HG03097 (cell line): ENCODE measurements around the gene EVA1A.

Source experiments
- ATAC-seq: cut with Tn5 transposase; IDR thresholded peaks from one replicate; pipeline ENCODE4 v1.9.1; 2021; ENCODE audit not compliant: unreplicated experiment, low FRiP score

EVA1A gene

GRCh38 chr2:75592030-75592429 lies 31.3 kb upstream of the EVA1A start:
- no peak for ATAC-seq

- no peak for ATAC-seq
Measured at GRCh38 chr2:75589391-75590105, 28.8 kb upstream of the EVA1A start.

DNA sequence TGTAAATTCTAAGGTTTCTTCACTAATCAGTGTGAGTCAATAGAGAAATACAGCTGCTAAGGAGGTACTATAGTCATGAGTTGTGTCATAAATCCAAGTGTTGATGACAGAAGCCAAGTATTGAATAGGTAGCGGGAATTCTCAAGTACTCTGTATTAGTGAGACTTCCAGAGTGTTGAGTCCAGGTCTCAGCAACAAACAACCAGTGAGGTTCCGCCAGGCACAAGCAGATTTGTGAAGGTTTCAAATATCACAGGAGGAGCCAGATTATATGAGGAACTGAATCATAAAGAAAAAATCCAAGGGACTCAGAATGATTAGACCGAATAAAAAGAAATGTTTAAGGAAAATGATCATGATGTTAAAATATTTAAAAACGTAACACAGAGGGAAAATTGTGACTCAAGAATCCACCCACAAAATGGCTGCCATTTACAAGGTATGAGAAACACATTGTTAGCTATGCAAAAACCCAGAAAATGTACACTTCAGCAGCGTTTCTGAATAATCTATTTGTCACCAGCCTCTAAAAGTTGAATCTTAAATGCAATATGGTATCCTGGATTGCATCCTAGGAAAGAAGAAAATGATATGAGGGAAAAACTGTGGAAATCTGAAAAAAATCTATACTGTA lies 27.3 kb upstream of the EVA1A start:
- ATAC-seq, result no peak

DNA sequence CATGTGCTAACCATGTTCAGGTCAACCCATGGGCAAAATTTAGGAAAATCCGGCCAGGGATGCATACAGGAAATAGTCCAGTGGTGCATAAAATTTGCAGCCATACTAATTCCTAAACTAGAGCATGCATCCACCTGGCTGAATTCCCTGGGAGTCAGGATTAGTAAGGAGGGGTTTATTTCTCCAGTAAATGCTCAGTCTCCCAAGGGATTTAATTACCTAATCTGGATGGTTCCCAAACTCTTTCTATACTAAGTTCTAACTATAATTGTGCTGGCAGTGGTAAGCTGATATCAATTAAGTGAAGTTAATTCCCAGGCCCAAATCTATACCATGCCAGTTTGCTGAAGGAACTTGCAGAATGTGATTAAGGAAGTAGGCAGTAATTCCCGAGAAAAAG lies 26.2 kb upstream of the EVA1A start:
- no peak for ATAC-seq

- ATAC-seq, result no peak
Measured at GRCh38 chr2:75582840-75583239, 22.1 kb upstream of the EVA1A start.

DNA sequence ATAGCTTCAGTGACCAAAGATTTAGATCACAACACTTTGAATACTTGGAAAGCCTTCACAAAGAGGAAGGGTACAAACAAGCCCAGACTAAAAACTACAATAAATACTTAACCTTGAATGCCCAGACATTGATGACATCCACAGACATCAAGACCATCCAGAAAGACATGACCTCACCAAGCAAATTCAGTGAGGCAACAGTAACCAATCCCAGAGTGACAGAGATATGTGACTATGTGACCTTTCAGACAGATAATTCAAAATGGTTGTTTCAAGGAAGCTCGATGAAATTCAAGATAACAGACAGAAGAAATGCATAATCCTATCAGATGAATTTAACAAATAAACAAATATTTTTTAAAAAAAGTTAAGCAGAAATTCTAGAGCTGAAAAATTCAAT lies 19.9 kb upstream of the EVA1A start:
- no peak for ATAC-seq

DNA sequence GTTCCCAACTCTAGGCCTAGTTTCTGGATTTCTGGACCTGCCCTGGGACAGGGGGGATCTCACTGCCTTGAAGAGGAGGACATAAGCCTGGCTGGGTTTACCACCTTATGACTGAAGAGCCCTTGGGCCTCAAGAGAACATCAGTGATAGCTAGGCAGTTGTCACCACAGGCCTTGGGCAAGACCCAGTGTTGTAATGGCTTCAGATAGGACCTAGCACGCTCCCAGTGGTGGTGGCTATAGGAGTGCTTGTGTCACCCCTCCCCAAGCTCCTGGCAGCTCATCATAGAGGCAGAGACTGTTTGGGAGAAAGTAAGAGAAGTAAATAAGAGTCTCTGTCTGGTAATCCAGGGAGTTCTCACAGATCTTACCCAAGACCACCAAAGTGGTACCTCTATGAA lies 19.4 kb upstream of the EVA1A start:
- no peak for ATAC-seq

GRCh38 chr2:75579186-75579585 lies 18.4 kb upstream of the EVA1A start:
- ATAC-seq, result no peak

DNA sequence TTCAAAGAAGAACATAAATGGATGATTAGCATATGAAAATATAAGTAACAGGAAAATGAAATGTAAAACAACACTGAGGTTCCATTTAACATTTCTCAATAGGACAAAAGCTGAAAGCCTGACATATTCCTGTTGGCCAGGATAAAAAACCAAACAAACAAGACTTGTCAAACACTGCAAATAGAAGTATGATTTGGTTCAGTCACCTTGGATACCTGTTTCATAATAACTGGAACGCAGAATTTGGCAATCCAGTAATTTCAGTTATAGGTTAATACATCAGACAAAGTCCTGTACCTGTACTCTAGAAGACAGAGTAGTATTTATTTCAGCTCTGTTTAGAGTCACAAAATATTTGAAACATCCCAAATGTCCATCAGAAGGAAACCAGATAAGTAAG lies 16.5 kb upstream of the EVA1A start:
- ATAC-seq, result no peak

DNA sequence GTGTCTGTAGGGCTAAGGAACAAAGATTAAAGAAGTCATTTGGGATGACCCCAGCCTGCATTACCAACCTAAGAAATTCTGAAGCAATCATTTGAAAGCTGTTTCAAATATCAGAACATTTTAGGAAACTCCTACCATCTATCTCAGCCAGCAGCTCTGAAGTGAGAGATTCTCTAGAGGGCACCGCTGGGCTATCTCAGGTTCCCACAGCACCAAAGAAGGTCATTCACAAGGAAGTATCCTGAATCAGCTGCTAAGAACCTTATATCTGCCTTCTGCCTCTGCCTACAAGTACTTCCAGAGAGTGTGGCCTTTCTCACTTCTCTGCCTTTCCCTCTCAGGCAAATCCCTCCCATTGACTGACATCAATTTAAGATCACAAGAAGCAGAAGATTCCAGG lies 13.4 kb upstream of the EVA1A start:
- no peak for ATAC-seq

DNA sequence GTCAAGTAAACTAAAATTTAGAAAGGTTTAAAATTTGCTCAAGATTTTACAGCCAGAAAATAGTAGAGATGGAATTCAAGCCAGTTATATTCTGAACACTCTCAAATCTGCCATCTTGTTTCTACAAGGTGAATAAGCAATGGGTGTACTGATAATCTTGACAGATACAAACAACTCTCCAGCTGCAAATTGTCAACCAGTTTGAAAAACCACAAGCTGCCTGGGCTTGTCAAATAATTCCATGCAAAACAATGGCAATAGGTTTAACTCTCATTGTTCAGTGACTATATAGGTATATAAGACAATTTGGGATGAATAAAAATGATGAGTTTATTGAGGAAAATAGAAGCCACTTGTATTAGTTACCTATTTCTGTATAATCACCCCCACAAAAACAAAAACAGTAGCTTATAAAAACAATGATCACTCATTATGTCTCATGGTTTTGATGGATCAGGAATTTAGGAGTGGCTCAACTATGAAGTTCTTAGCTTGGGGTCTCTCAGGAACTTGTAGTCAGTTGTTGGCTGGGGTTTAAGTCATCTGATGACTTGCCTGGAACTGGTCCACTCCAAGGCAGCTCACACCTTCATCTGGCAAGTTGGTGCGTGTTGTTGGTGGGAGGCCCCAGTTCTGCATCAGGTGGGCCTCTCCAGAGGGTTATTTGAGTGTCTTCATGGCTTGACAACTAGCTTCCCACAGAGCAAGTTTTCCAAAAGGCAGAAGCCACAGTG lies 12.6 kb upstream of the EVA1A start:
- ATAC-seq, result no peak

- no peak for ATAC-seq
Measured at GRCh38 chr2:75571730-75572430, 11.1 kb upstream of the EVA1A start.

DNA sequence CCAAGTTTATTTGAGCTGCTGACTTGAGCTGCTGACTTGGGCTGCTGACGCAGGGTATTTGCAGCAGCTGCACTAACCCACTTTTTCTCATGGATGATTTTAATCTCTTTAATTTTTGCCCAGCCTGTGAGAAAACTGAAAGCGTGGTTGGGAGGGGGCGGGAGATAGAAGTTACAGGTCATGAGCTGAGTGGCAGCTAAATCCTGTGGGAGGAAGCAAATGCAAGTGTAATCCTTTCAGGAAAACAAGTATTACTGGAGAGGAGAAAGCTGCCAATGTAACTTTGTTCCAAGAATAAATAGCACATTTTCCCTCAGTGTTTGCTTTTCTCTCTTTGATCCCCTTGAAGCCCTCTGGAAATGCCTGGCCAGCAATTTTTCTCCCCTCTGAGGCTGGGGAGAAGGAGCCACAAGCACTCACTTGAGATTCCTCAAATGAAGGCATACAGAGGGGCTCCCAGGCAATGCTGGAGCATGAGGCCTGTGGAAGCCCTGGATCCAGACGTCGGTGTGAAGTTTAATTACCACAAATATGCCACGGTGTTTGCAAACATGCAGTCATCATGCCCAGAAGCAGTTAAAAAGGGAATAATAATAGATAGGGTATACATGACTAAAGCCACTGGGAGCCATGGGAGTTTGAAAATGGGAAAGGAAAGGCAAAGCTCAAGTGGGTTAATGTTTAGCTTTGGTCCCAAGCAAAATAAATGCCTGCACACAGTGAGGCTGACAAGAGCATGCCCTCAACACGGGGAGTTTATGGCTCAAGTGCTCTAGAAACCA lies 10.4 kb upstream of the EVA1A start:
- ATAC-seq, result no peak

- no peak for ATAC-seq
Measured at GRCh38 chr2:75570024-75570947, 9.5 kb upstream of the EVA1A start.

GRCh38 chr2:75569546-75569945 lies 8.8 kb upstream of the EVA1A start:
- no peak for ATAC-seq

DNA sequence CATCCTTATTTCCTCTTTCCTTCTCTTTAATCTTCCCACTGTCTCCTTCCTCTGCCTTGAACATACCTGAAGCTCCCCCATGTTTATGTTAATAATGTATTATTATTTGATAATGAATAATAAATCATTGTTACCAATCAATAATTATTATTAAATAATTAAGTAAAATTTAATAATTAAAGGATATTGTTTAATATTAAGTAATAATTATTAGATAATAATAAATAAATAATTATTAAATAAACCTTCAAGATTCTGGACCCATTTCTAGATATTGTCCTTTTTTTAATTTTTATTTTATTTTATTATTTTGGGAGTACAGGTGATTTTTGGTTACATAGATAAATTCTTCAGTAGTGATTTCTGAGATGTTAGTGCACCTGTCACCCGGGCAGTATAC lies 7.4 kb upstream of the EVA1A start:
- no peak for ATAC-seq

- ATAC-seq, result no peak
Measured at GRCh38 chr2:75565472-75566462, 5.0 kb upstream of the EVA1A start.

GRCh38 chr2:75564713-75565359 lies 4.1 kb upstream of the EVA1A start:
- no peak for ATAC-seq
